Cardiac fibroblast (primary cell): Measurements from ENCODE around the gene ATL3.

Experiments
- DNase-seq, 2 donors: peaks; one replicate each; pipeline versions ENCODE4 v3.0.0 to v3.0.0-alpha.2; 2010; ENCODE audit warnings: low read depth in 2 of 2
- H3K4me3 ChIP-seq, 2 donors: replicated peaks in 1 of 2; 1 replicate in 1 of 2; 2 replicates in 1 of 2; pipeline ENCODE4 v1.5.1; 2011; ENCODE audit warnings: low read depth in 2 of 2, low read length in 2 of 2, mild to moderate bottlenecking in 2 of 2, moderate library complexity in 1 of 2
- TF ChIP-seq, protein P1 (sequence below): IDR thresholded peaks from one replicate; pipeline ENCODE4 v1.5.1; 2011; ENCODE audit warnings: low read depth, mild to moderate bottlenecking, low read length, inconsistent platforms

The ATL3 gene

GRCh38 chr11:63613517-63614135 is 57.5 kb downstream of the ATL3 start:
- peak in 1 of 2 donors; percentile 60 for DNase-seq
- TF ChIP-seq, protein P1, sequence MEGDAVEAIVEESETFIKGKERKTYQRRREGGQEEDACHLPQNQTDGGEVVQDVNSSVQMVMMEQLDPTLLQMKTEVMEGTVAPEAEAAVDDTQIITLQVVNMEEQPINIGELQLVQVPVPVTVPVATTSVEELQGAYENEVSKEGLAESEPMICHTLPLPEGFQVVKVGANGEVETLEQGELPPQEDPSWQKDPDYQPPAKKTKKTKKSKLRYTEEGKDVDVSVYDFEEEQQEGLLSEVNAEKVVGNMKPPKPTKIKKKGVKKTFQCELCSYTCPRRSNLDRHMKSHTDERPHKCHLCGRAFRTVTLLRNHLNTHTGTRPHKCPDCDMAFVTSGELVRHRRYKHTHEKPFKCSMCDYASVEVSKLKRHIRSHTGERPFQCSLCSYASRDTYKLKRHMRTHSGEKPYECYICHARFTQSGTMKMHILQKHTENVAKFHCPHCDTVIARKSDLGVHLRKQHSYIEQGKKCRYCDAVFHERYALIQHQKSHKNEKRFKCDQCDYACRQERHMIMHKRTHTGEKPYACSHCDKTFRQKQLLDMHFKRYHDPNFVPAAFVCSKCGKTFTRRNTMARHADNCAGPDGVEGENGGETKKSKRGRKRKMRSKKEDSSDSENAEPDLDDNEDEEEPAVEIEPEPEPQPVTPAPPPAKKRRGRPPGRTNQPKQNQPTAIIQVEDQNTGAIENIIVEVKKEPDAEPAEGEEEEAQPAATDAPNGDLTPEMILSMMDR, result no peak
- peak overlapping the region; percentile 67 to 86 for H3K4me3 ChIP-seq

DNA sequence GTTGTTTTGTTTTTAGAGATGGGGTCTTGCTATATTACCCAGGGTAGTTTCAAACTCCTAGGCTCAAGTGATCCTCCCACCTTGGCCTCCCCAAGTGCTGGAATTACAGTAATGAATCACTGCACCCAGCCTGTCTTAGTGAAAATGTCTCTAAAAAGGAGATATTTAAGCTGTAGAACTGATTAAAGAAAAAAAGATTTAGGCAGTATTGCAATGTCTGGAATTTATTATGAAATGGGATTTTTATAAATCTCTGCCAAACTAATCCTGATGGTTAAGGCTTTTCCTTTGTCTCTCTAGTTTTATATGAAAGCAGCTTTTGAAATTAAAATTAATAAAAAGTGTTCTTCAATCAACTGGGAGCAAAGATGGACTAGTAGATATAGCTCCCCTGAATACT is 59.0 kb downstream of the ATL3 start:
- TF ChIP-seq, protein P1, result no peak
- H3K4me3 ChIP-seq, result no peak overlapping the region
- peak; percentile 5 to 44 for DNase-seq

- TF ChIP-seq, protein P1, result no peak
- H3K4me3 ChIP-seq, result no peak overlapping the region
- DNase-seq, result no peak
Observed at GRCh38 chr11:63611395-63611747, 59.8 kb downstream of the ATL3 start.

DNA sequence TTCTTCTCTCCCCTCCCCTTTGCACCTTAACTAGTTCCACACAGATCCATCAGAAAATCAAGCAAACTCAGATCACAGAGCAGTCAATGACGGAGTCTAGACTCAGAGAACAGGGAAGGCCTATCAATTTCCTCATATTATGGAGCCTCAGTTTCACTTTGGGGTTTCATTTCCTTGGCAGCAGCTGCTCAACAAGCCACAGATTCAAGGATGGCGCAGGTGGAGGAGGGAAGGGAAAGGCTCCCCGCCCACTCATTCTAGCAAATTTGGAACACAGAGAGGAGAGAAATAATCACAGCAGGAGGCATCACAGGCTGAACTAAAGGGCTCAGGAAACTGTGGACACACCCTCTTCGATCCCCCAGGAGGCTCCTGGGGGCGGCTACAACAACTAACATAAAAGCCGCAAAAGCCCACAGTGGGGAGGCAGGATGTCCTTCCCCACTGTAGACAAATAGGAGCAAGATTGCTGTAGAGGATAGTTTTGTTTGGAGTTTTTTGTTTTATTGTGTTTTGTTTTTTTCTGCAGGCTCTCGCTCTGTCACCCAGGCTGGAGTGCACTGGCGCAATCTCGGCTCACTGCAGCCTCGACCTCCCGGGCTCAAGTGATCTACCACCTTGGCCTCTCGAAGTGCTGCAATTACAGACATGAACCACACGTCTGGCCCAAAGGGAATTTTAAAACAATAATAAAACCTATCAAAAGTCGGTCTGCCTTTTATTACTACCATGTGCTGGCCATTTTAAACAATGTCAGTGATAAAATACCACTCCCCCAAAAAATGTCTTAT is 60.4 kb downstream of the ATL3 start:
- peak; percentile 9 to 18 for DNase-seq
- TF ChIP-seq, protein P1, result peak; percentile 2
- H3K4me3 ChIP-seq, result no peak overlapping the region

DNA sequence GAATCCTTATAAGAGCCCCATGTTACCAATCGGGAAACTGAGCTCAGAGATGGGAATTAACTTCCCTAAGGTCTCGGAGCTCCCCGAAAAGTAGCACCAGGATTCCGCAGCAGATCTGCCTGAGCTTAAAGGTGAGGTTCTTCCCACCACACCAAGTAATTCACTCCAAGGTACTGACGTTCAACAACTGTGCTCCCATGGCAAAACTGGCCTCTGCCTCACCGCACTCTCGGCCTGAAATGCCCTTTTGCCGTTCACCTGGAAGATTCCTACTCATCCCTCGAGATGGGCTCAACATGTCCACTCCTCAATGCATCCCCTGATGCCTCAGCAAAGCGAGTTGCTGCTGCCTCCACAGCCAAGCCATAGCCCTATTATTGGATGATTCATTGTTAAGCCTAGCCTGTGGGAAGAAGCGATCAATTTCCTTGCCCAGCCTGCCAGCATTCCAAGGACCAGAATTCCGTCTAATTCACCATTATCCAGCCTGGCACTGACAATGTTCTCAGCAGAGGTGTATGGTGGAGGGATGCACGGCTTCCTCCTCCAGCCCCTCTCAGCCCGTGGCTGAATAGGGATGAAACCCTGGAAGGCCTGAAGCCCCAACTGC is 61.1 kb downstream of the ATL3 start:
- TF ChIP-seq, protein P1, result no peak
- DNase-seq, result no peak
- H3K4me3 ChIP-seq, result no peak overlapping the region

GRCh38 chr11:63609536-63609935 is 61.6 kb downstream of the ATL3 start:
- H3K4me3 ChIP-seq, result no peak overlapping the region
- peak in 1 of 2 donors; percentile 32 for DNase-seq
- TF ChIP-seq, protein P1, result no peak
